Mesothelial cell of epicardium (in vitro differentiated cells): ENCODE results near the gene CTNNA3. TPM values are rescaled to one million over a fixed set of nuclear protein-coding genes. Genes with fewer than 3 reads are reported as not detected.

Source experiments
- DNase-seq, 2 experiments: peaks; one replicate each; pipeline ENCODE4 v3.0.0; 2021; ENCODE audit warnings: low spot score in 2 of 2; ENCODE audit not compliant: unreplicated experiment in 2 of 2
- H3K27ac Mint-ChIP-seq: 2 replicates; pipeline ENCODE4 v1.8.0; 2021; ENCODE audit warnings: mixed read lengths
- H3K27me3 Mint-ChIP-seq: 2 replicates; pipeline ENCODE4 v1.8.0; 2021; ENCODE audit warnings: low read depth, mixed read lengths
- H3K36me3 Mint-ChIP-seq: 2 replicates; pipeline ENCODE4 v1.8.0; 2021; ENCODE audit warnings: mixed read lengths
- H3K4me1 Mint-ChIP-seq: 2 replicates; pipeline ENCODE4 v1.8.0; 2021; ENCODE audit warnings: mixed read lengths
- H3K4me3 Mint-ChIP-seq: 2 replicates; pipeline ENCODE4 v1.8.0; 2021; ENCODE audit warnings: mild to moderate bottlenecking, moderate library complexity, mixed read lengths
- H3K9me3 Mint-ChIP-seq: 2 replicates; pipeline ENCODE4 v1.8.0; 2021; ENCODE audit warnings: mixed read lengths
- total RNA-seq: library from RNA; stranded (reverse); gene quantifications from 3 replicates; pipeline ENCODE4 v1.2.1, GENCODE V29; 2021
- TF ChIP-seq, protein P1 (sequence below): fragments of 200-600 bp; sonication (generic); IDR thresholded peaks from one replicate; pipeline ENCODE4 v1.5.0; 2021; ENCODE audit warnings: antibody characterized with exemption; ENCODE audit not compliant: unreplicated experiment

The CTNNA3 gene
- total RNA-seq, 1 donor from 2014 or later, result 14.2 TPM

DNA sequence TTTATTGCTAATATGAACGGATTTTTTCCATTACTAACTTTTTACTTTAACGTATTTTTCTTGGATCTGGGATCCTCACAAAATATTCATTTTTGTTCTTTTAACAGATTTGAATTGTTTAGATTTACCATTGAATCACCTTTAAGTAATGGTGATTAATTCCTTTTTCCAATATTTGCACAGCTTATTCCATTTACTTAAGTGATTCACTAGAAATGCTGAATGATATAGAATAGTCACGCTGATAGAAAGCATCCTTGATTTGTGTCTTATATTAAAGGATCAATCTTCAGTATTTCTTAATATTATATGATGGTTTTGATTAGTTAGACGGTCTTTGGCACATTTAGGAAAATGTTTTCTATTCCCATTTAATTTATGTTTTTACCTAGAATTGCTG, 886.6 kb downstream of the CTNNA3 start:
- Mint-ChIP-seq H3K36me3 (no peaks in the 10 kb centered on the region), H3K27me3 (peaks cover 5% of the 10 kb centered on the region), H3K27ac (no peak overlapping the region), H3K4me3 (no peak overlapping the region), H3K9me3 (peaks cover 3% of the 10 kb centered on the region), H3K4me1 (no peaks in the 10 kb centered on the region)
- DNase-seq, result no peak
- TF ChIP-seq, protein P1, sequence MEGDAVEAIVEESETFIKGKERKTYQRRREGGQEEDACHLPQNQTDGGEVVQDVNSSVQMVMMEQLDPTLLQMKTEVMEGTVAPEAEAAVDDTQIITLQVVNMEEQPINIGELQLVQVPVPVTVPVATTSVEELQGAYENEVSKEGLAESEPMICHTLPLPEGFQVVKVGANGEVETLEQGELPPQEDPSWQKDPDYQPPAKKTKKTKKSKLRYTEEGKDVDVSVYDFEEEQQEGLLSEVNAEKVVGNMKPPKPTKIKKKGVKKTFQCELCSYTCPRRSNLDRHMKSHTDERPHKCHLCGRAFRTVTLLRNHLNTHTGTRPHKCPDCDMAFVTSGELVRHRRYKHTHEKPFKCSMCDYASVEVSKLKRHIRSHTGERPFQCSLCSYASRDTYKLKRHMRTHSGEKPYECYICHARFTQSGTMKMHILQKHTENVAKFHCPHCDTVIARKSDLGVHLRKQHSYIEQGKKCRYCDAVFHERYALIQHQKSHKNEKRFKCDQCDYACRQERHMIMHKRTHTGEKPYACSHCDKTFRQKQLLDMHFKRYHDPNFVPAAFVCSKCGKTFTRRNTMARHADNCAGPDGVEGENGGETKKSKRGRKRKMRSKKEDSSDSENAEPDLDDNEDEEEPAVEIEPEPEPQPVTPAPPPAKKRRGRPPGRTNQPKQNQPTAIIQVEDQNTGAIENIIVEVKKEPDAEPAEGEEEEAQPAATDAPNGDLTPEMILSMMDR, result no peak

DNA sequence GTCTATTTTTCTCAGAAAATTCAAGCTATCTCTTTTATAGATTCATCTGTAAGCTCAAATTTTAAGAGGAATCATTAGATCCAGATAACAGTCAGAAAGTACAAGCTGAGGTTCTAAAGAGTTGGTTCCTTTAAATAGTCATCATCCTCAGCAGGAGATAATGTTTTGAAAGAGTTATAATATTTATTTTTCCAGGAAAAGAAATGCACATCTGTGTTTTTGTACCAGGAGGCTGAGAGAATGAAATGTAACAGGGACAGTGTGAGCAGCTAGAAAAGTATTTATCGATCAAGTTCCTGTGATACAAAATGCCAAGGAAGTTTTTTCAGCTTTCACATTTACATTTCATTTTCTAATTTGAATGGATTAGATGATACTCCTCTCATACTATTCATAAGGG, 890.4 kb downstream of the CTNNA3 start:
- Mint-ChIP-seq H3K4me3 (no peak overlapping the region), H3K27me3 (peaks cover 11% of the 10 kb centered on the region), H3K36me3 (no peaks in the 10 kb centered on the region), H3K9me3 (peaks cover 3% of the 10 kb centered on the region), H3K4me1 (no peaks in the 10 kb centered on the region), H3K27ac (no peak overlapping the region)
- no peak for DNase-seq
- TF ChIP-seq, protein P1, result no peak

DNA sequence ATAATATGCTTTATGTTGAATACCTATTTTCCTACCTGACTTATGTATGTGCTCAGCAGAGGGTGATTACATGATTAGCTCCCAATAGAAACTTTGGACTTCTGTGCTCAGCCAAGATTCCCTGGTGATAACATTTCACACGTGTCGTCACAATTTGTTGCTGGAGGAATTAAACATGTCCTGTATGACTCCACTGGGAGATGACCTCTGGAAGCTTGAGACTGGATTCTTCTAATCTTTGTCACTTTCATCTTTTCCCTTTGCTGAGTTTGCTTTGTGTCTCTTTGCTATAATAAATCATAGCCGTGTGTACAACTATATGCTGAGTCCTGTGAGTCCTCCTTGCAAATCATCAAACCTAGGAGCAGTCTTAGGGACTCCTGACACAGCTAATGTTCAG, 891.0 kb downstream of the CTNNA3 start:
- Mint-ChIP-seq H3K27ac (no peak overlapping the region), H3K27me3 (peaks cover 9% of the 10 kb centered on the region), H3K4me1 (no peaks in the 10 kb centered on the region), H3K36me3 (no peaks in the 10 kb centered on the region), H3K4me3 (no peak overlapping the region), H3K9me3 (peaks cover 3% of the 10 kb centered on the region)
- DNase-seq, result no peak
- TF ChIP-seq, protein P1, result no peak

DNA sequence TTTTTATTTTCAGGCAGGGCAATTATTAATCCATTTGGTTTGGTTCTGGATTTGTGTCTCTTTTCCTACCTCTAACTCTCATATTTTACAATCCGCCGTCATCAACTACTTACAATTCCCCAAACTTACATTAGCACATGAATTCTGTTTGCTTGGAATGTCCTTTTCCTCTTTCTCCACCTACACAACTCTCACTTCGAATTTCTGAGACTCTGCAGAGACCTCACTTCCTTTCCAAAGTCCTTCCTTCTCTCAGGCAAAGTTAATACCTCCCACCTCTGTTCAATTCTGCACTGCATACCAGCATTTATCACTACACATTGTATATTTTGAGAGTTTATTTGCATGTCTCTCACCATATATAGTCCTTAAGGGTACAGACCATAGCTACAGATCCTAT, 892.8 kb downstream of the CTNNA3 start:
- Mint-ChIP-seq H3K36me3 (no peaks in the 10 kb centered on the region), H3K27me3 (peaks cover 9% of the 10 kb centered on the region), H3K9me3 (no peaks in the 10 kb centered on the region), H3K4me3 (no peak overlapping the region), H3K4me1 (peaks cover 2% of the 10 kb centered on the region), H3K27ac (no peak overlapping the region)
- DNase-seq, result no peak
- TF ChIP-seq, protein P1, result no peak

DNA sequence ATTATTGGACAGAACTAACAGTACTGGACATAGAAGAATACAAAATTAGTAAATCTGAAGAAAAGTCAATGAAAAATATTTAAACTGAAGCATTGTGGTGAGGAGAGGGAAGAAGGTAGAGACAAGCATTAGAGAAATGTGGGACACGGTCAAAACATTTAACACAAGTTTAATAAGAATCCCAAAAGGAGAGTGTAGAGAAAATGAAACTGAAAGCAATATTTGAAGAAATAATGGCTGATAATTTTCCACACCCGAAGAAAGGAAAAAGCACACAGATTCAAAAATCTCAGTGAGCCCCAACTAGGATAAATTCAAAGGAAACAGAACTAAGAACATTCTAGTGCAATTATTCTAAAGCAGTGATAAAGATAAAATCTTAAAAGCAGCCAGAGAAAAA, 896.5 kb downstream of the CTNNA3 start:
- no peak for DNase-seq
- Mint-ChIP-seq H3K27ac (no peak overlapping the region), H3K4me1 (peaks cover 4% of the 10 kb centered on the region), H3K9me3 (no peaks in the 10 kb centered on the region), H3K36me3 (no peaks in the 10 kb centered on the region), H3K4me3 (no peak overlapping the region), H3K27me3 (peaks cover 6% of the 10 kb centered on the region)
- TF ChIP-seq, protein P1, result no peak

DNA sequence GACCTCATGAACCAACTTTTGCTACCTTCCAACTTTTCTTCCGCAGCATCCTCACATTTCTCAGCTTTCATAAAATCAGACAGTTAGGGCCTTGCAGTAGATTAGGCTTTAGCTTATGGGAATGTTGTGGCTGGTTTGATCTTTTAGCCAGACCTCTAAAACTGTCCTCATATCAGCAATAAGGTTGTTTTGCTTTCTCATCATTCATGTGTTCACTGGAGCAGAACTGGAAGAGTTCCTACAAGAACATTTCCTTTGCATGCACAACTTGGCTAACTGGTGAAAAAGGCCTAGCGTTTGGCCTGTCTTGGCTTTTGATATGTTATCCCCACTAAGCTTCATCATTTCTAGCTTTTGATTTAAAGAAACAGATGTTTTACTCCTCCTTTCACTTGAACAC, 900.1 kb downstream of the CTNNA3 start:
- TF ChIP-seq, protein P1, result no peak
- H3K27ac Mint-ChIP-seq, result no peak overlapping the region
- no peak for DNase-seq
- H3K9me3 Mint-ChIP-seq, result no peaks in the 10 kb centered on the region
- peaks cover 4% of the 10 kb centered on the region for H3K4me1 Mint-ChIP-seq
- no peaks in the 10 kb centered on the region for H3K36me3 Mint-ChIP-seq
- H3K27me3 Mint-ChIP-seq, result no peaks in the 10 kb centered on the region
- H3K4me3 Mint-ChIP-seq, result no peak overlapping the region
